Esophagus (tissue), 2 donors: ENCODE measurements around the gene TMEM256. TPM values are rescaled to one million over a fixed set of nuclear protein-coding genes. Genes with fewer than 3 reads are reported as not detected.
A peak's percentile ranks its signal among the peaks of the same experiment; 100 is the strongest.

ENCODE experiments used
- H3K27ac ChIP-seq, 2 donors: one replicate each; pipeline ENCODE4 v1.5.1; 2013; ENCODE audit warnings: low read depth in 2 of 2, mild to moderate bottlenecking in 2 of 2, inconsistent platforms in 1 of 2, low read length in 1 of 2, moderate library complexity in 1 of 2
- H3K27me3 ChIP-seq, 2 donors: one replicate each; pipeline ENCODE4 v1.6.1; 2013; ENCODE audit warnings: low read length in 2 of 2, control low read depth in 1 of 2, mild to moderate bottlenecking in 1 of 2; ENCODE audit not compliant: insufficient read depth in 2 of 2, control insufficient read depth in 1 of 2
- H3K36me3 ChIP-seq, 2 donors: one replicate each; pipeline ENCODE4 v1.6.1; 2013; ENCODE audit warnings: low read length in 1 of 2; ENCODE audit not compliant: control insufficient read depth in 2 of 2, insufficient read depth in 2 of 2
- H3K4me1 ChIP-seq, 2 donors: one replicate each; pipeline ENCODE4 v1.6.1; 2013; ENCODE audit warnings: low read length in 1 of 2; ENCODE audit not compliant: control insufficient read depth in 2 of 2, insufficient read depth in 2 of 2
- H3K4me3 ChIP-seq, 2 donors: one replicate each; pipeline ENCODE4 v1.5.1; 2013; ENCODE audit warnings: low read length in 2 of 2, mild to moderate bottlenecking in 2 of 2, low read depth in 1 of 2, moderate library complexity in 1 of 2
- H3K9me3 ChIP-seq, 2 donors: one replicate each; pipeline ENCODE4 v1.6.1; 2013; ENCODE audit warnings: mild to moderate bottlenecking in 2 of 2, low read depth in 1 of 2, low read length in 1 of 2, moderate library complexity in 1 of 2; ENCODE audit not compliant: control insufficient read depth in 2 of 2, insufficient read depth in 1 of 2
- WGBS, 2 donors: extraction: QIAGEN DNeasy Blood & Tissue Kit; methylation state at CpG; one replicate each; pipeline ENCODE4 v1.1.7; 2013; 5-methylcytosine and 5-hydroxymethylcytosine counted together
- polyA plus RNA-seq, 2 donors: library from polyadenylated mRNA; stranded (reverse); fragments of 200-250 nt; gene quantifications; one replicate each; pipeline ENCODE4 v1.2.3, GENCODE V29; 2013
- donor health status: healthy with polysubstance abuse.
- donor health status: Bipolar disorder and iron deficiency.

The TMEM256 gene
- 100 to 1,000 TPM; 105 to 158 TPM for polyA plus RNA-seq

DNA sequence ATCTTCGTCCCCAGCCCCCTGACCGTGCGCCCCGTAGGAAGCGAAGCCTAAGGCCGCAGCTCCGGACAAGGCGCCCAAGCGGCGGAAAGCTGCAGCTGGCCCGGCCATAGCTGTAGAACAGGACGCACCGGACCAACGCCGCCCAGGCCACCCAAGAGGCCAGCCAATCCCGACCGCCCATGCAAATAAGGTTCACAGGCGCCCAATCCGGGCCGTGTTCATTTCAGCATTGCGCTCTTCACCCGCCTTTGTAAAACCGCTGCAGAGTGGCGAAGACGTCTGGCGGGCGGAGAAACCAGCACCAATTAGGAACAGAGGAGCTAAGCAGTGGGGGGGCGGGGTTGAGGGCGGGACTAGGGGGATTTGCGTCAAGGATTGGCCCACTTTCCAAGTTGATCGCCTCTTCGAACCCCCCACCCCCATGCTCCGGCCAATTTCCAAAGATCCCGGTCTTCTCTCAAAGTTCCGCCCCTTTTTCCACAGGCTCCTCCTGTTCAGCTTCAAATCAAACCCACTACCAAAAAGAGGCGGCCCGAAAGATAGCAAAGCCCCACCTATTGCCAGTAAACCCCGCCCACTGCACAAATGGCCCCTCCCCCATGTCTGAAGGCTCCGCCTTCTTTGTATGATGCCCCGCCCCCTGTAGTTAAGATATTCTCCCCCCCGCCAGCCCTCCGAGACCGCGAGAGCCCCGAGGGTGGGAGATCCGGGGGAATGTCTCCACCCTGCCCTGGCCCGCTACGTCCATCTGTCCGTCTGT, at the start of gene TMEM256:
TMEM256 (minus strand) TSS at position 121 of the 760 bp plus-strand sequence; CDS start at position 108, 13 bp downstream.
- Histone ChIP-seq H3K36me3 (peaks cover 0 to 4% of the 10 kb centered on the region in 2 donors), H3K4me1 (peaks cover 2 to 6% of the 10 kb centered on the region in 2 donors), H3K4me3 (peak within 1 kb of the TSS; percentile 66 to 70), H3K9me3 (no peaks in the 10 kb centered on the region), H3K27me3 (no peaks in the 10 kb centered on the region), H3K27ac (peak within 1 kb of the TSS; percentile 80 to 98)
- 1% methylated on average over 49 of the region's 49 CpGs for WGBS, 2 donors

DNA sequence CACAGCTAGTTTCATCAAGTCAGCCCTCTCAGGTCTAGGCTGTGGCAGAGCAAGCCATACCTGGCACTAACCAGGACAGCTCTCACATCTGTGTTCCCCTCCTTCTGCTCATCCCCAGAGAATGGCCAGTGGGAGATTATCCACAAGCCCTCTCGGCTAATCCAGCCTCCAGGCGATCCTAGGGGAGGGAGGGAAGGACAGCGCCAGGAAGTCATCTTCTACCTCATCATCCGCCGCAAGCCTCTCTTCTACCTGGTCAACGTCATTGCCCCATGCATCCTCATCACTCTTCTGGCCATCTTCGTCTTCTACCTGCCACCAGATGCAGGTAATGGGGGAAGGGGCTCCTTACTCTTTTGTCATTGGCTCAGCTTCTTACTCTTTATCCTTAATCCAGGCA, 44.6 kb upstream of the TMEM256 start:
- Histone ChIP-seq H3K4me3 (no peak overlapping the region), H3K4me1 (peaks cover 3 to 22% of the 10 kb centered on the region in 2 donors), H3K9me3 (no peaks in the 10 kb centered on the region), H3K27me3 (peaks cover 0 to 6% of the 10 kb centered on the region in 2 donors), H3K36me3 (no peaks in the 10 kb centered on the region), H3K27ac (no peak overlapping the region)
- 86 to 94% methylated on average over 7 of the region's 7 CpGs for WGBS, 2 donors

DNA sequence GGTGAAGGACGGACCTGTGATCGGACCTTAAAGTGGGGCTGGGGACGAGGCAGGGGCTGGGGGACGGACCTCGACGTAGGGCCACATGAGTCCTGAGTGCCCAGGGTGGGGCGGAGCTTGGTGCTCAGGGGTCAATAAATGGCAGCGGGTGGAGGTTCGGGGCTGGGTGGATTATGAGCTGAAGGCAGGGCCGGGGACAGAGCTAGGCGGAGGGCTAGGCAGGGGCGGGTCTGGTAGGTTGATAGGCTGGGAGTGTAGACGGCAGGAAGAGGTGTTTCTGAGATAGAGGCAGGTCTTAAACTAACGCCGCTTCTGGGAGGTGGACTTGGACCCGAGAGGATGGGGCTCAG, 41.7 kb upstream of the TMEM256 start:
- H3K9me3 ChIP-seq, result no peaks in the 10 kb centered on the region
- peak overlapping the region; percentile 38 to 48 for H3K4me3 ChIP-seq
- 6 to 10% methylated on average over 16 of the region's 16 CpGs for WGBS, 2 donors
- peaks cover 3 to 22% of the 10 kb centered on the region in 2 donors for H3K4me1 ChIP-seq
- H3K36me3 ChIP-seq, result no peaks in the 10 kb centered on the region
- H3K27me3 ChIP-seq, result peaks cover 0 to 6% of the 10 kb centered on the region in 2 donors
- peak overlapping the region; percentile 9 to 11 for H3K27ac ChIP-seq

DNA sequence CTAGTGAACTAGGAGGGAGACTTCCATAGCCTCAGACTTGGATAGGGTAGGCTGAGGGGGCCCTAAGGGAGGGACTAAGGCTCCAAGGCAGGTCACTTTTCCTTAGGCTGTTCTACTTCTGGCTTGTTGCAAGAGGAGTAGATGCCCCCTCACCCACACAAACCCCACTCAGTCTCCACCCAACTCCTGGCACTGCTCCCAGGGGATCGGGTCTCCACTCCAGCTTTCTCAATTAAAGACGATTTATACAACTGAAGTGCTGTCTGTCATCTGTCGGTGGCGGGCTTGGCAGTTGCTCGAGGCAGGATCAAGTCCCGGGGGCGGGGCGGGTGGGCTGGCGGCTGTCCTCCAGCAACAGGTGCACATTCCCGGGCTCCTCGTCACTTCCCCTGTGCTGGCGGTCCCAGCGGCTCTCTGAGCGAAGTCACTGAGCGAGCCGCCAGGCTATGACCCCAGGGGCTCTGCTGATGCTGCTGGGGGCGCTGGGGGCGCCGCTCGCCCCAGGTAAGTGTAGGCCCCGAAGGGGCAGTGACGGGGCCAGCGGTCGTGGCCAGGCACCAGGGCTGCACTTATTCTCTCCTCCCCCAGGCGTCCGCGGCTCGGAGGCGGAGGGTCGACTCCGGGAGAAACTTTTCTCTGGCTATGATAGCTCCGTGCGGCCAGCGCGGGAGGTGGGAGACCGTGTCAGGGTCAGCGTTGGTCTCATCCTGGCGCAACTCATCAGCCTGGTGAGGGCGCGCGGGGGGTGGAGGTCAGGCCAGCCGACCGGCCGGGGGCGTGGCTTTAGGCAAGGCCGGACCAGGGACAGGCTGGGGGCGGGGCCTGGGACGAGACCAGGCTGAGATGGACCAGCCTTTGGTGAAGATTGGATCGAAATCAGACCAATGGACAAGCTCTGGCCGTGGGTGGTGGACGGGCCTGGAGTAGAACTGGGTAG, 41.1 kb upstream of the TMEM256 start, which contains the start of gene CHRNB1:
CHRNB1 (plus strand) TSS at position 380 of the 937 bp plus-strand sequence; CDS start at position 447, 67 bp downstream.
- WGBS, 2 donors, result 9 to 10% methylated on average over 51 of the region's 51 CpGs
- Histone ChIP-seq H3K4me3 (peak within 1 kb of the TSS; percentile 38 to 48), H3K36me3 (no peaks in the 10 kb centered on the region), H3K9me3 (no peaks in the 10 kb centered on the region), H3K27ac (peak within 1 kb of the TSS; percentile 74 to 77), H3K4me1 (peaks cover 3 to 29% of the 10 kb centered on the region in 2 donors), H3K27me3 (peaks cover 0 to 6% of the 10 kb centered on the region in 2 donors)

DNA sequence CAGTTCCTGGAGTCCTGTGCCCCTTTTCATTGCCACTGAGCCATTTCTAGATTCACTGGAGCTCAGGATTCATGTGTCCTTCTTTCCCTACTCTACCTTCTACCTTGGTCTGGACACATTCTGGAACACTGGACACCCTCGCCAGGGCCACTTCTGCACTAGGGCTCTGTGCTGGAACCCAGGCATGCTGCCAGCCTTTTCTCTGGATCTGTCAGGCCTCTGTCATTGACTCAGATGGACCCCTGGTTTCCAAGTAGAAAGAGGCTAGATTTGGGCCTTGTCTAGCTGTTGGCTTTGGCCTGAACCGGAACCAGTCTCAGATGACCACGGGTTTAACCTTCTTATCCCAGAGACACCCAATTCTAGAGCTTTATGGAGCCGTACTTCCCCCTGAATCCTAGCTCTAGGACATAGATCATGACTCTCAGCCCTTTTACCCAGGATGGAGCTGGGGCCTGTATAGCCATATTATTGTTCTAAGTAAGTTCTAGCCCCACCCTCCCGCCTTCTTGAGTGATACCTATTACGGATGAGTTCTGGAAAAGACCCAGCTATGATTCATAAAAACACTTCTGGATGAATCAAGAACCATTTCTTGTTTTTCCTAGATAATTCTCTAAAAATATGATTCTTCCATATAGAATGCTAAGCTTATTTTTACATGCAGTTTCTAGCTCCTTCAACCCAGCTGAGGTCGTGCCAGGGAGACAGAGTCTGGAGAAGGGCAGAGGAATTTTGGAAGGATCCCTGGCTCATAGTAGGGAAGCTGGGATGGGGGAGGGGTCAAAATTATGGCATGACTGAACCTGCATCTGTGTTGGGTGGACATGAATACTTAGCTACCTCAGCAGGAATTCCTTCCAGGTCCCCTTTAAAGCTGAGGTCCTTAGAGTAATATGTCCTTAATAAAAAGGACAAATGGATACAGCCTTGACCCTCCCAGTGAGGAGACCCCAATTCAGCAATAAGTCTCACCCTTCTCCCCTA, 39.9 kb upstream of the TMEM256 start:
- Histone ChIP-seq H3K36me3 (no peaks in the 10 kb centered on the region), H3K4me1 (peaks cover 3 to 35% of the 10 kb centered on the region in 2 donors), H3K27me3 (peaks cover 0 to 6% of the 10 kb centered on the region in 2 donors), H3K27ac (peak overlapping the region; percentile 74 to 77), H3K9me3 (no peaks in the 10 kb centered on the region), H3K4me3 (no peak overlapping the region)
- 67 to 71% methylated on average over 7 of the region's 7 CpGs for WGBS, 2 donors

DNA sequence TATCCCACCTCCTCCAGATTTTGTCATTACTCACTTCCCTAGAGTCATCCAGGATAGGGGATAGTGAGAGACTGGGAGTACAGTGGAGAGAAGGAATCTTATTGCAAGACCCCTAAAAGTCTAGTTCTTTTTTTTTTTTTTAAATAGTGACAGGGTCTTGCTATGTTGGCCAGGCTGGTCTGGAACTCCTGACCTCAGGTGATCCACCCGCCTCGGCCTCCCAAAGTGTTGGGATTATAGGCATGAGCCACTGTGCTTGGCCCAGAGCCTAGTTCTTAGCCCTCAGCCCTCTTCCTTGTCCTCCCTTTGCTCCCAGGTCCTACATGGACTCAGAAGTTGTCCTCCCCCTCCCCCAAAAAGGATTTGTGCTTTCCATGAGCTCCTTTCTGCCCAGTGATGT, 38.2 kb upstream of the TMEM256 start:
- H3K36me3 ChIP-seq, result no peaks in the 10 kb centered on the region
- peaks cover 3 to 38% of the 10 kb centered on the region in 2 donors for H3K4me1 ChIP-seq
- peaks cover 0 to 6% of the 10 kb centered on the region in 2 donors for H3K27me3 ChIP-seq
- no peak overlapping the region for H3K27ac ChIP-seq
- no peak overlapping the region for H3K4me3 ChIP-seq
- no peaks in the 10 kb centered on the region for H3K9me3 ChIP-seq
- 85 to 87% methylated on average over 2 of the region's 2 CpGs for WGBS, 2 donors

DNA sequence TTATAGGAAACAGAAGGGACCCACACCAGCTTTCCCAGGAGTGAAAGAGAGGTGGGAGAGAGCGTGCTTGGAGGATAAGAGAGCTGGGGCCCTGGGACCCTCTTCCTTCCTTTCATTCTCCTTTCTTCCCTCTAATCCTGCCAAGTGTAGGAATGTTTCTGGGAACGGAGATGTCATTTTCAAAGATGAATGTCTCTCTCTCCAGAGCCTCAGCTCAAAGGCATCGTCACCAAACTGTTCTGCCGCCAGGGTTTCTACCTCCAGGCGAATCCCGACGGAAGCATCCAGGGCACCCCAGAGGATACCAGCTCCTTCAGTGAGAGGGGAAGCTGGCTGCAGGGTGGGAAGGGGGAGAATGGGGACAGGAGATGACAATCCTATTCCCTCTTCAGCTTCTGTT, 37.4 kb upstream of the TMEM256 start:
- 55 to 66% methylated on average over 7 of the region's 7 CpGs for WGBS, 2 donors
- Histone ChIP-seq H3K27me3 (peaks cover 0 to 3% of the 10 kb centered on the region in 2 donors), H3K27ac (no peak overlapping the region), H3K4me1 (peaks cover 3 to 40% of the 10 kb centered on the region in 2 donors), H3K9me3 (no peaks in the 10 kb centered on the region), H3K36me3 (no peaks in the 10 kb centered on the region), H3K4me3 (no peak overlapping the region)

DNA sequence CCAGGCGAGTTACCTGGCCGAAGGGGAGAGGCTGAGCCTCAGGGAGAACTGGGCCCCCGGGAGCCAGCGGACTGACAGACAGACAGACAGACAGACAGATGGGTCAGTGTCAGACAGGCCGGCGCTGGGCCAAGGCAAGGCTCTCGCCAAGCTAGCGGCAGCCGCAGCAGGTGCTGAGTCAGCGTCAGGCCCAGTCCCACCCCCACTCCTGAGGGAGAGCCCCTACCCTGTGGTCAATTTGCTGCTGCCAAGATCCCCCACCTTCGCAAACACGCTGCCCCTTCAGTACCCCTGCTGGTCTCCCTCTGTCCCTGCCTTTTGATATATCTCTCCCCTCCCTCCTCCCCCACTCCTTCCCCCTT, 36.9 kb upstream of the TMEM256 start:
- peaks cover 3 to 39% of the 10 kb centered on the region in 2 donors for H3K4me1 ChIP-seq
- 10 to 29% methylated on average over 12 of the region's 12 CpGs for WGBS, 2 donors
- H3K36me3 ChIP-seq, result no peaks in the 10 kb centered on the region
- H3K27ac ChIP-seq, result no peak overlapping the region
- peak overlapping the region in 1 of 2 donors; percentile 34 for H3K4me3 ChIP-seq
- peaks cover 0 to 3% of the 10 kb centered on the region in 2 donors for H3K27me3 ChIP-seq
- H3K9me3 ChIP-seq, result no peaks in the 10 kb centered on the region
